HG02970 (cell line): ENCODE results near the gene SUN1.
"Not testable (repeated sequence)": the region's sequence is repeated elsewhere in the genome, so short reads cannot be mapped to it uniquely, and the experiment has no call there.

Experiments used
- ATAC-seq: cut with Tn5 transposase; IDR thresholded peaks from one replicate; pipeline ENCODE4 v1.9.1; 2021; ENCODE audit warnings: mild to moderate bottlenecking, moderate library complexity, moderate number of reproducible peaks; ENCODE audit not compliant: unreplicated experiment, low FRiP score

Gene SUN1

DNA sequence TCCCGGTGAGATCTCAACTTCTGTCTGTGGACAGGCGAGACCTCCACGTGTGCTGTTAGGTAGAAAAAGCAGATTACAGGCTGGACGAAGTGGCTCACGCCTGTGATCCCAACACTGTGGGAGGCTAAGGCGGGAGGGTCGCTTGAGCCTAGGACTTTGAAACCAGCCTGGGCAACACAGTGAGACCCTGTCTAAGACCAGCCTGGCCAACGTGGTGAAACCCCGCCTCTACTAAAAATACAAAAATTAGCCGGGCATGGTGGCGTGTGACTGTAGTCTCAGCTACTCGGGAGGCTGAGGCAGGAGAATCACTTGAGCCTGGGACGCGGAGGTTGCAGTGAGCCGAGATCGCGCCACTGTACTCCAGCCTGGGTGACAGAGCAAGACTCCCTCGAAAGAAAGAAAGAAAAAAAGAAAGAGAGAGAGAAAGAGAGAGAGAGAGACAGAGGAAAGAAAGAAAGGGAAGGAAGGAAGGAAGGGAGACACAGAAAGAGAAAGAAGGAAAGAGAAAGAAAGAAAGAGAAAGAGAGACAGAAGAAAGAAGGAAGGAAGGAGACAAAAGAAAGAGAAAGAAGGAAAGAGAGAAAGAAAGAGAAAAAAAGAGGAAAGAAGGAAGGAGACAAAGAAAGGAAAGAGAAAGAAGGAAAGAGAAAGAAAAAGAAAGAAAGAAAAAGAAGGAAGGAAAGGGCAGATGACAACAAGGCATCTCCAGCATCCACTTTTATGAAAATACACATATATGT, 29.6 kb upstream of the SUN1 start:
- no peak for ATAC-seq

DNA sequence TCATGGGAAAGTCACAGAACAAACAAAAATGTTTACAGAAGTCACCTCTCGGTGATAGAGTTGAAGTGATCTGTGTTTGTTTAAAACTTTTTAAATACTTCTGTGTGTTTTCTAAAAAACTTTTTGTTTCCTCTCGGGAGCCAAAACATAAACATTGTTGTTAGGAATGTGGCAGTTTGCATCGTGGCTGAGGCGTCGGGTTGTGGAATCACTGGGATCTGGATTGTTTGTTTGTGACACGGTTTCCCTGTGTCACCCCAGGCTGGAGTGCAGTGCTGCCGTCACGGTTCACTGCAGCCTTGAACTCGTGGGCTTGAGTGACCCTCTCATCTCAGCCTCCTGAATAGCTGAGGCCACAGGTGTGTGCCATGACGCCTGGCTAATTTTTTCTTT, 29.0 kb upstream of the SUN1 start:
- no peak for ATAC-seq

DNA sequence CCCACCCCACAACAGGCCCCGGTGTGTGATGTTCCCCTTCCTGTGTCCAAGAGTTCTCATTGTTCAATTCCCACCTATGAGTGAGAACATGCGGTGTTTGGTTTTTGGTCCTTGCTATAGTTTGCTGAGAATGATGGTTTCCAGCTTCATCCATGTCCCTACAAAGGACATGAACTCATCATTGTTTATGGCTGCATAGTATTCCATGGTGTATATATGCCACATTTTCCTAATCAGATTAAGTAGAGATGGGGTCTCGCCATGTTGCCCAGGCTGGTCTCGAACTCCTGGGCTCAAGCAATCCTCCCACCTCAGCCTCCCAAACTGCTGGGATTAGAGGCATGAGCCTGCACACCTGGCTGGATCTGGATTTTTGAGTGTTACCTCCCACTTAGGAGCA, 28.5 kb upstream of the SUN1 start:
- ATAC-seq = not testable (repeated sequence)

DNA sequence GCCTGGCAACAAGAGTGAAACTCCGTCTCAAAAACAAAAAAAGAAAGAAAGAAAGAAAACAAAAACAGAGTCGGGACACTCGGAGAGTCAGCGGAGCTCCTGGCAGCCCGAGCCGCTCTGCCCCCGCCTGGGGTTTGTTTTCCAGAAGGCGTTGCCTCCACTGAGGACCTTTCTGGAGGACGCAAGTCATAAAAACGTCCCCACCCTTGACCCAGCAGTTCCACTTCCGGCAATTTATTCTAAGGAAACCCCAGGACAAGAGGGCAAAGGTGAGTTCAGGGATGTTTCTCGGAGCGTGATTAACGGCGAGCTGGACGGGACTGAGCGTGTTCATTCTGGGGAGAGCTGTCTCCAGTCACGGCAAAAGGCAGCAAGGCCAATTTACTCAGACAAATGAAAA, 27.0 kb upstream of the SUN1 start:
- no peak for ATAC-seq

DNA sequence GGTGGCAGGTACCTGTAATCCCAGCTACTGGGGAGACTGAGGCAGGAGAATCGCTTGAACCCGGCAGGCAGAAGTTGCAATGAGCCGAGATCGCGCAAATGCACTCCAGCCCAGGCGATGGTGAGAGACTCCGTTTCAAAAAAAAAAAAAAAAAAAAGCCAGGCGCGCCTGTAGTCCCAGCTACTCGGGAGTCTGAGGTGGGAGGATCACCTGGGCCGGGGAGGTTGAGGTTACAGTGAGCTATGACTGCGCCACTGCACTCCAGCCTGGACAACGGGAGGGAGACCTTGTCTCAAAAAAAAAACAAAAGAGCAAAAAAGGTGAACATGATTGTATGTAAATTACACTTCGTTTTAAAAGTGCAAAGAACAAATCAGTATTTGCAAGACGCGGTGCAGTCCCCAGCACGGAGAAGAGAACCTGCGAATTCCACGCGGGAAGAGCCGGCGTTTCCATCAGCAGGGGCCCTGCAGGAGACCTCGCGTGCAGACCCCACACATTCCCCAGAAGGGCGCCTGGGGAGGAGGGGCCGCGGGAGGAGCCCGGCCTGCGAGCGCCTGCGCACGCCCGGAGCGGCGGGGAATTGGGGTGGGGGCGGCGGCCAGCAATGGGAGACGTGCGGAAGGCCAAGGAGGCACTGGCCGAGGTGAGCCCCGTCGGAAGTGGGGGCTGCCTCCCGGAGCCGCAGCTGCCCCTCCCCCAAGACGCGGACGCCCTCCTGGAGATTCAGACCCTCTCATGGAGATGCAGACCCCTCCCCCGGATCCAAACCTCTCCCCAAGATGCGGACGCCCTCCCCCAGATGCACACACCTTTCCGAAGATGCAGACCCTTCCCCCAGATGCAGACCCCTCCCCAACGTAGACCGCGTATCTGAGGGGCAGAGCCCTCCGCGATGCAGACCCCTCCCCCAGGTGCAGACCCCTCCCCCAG, 16.7 kb upstream of the SUN1 start:
- ATAC-seq = no peak

DNA sequence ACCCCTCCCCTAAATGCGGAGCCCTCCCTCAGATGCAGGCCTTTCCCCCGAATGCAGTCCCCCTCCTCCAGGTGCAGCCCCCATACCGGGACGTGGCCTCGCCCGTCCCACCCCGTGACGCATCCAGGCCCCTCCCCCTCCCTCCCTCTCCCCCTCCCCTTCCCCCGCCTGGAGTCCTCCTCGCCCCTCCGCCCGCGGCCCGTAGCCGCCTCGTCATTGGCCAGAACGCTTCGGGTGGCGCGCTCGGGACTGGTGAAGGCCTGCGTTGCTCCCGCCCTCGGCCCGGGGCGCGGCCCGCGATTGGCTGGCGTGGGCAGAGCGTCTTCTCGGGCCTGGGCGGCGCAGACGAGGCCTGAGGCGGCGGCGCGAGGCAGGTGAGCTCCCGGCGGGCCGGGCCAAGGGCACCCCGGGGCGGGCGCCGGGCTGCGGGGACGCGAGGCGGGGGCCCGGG, 16.0 kb upstream of the SUN1 start:
- ATAC-seq = peak; percentile 94

DNA sequence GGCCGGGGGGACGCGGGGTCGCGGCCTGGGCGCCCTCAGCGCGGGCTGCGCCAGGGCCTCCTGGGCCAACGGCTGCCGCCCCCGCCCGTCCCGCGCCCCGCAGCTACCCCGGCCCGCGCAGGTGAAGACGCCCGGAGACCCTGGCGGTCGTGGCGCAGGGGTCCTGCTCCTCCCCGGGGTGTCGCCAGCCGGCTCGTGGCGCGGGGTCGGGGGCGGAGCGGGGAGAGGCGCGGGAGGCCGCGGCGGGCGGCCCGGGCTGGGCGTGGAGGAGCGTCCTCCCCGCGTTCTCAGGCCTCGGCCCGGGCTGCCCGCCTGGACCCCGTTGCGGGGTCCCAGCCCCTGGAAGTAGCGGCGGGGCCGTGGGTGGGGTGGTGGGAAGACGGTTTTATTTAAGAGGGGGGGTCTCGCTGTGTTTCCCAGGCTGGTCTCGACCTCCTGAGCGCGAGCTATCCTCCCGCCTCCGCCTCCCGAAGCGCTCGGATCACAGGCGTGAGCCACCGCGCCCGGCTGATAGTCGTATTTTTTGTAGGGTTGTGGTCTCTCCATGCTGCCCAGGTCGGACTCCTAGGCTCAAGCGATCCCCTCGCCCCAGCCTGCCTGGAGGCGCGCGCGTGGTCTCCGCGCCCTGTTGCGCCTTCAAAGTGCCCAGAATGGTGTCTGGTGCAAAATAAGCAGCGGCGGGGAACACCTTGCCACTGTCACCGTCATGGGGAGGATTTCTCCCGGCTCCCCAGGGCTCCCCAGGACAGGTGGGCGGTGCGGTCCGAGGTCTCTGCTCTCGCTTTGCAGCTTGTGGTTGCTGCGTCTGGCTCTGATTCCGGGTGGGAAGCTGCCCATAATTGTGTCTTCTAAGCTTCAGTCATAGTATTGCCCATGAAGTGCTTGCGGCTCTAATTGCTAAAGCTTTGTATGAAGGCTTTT, 15.3 kb upstream of the SUN1 start:
- ATAC-seq = peak; percentile 6

DNA sequence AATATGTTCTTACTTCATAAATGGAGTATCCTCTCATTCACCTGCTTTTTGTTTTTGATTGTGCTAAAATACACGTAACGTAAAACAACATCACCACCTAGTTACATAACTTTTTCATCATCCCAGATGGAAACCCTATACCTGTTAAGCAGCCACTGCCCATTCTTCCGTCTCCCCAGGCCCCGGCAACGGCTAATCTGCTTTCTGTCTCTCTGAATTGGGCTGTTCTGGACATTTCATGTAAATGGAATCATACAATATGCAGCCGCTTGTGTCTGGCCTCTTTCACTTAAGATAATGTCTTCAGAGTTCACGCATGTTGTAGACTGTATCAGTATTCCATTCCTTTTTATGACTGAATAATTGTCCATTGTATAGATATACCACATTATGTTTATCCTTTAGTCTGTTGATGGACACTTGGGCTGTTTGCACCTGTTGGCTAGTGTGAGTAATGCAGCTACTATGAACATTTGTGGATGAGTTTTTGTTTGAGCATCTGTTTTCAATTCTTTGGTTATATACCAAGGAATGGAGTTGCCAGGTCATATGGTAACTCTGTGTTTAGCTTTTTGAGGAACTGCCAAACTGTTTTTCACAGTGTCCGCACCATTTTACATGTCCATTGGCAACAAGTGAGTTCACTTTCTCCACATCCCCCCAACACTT, 14.1 kb upstream of the SUN1 start:
- no peak for ATAC-seq

DNA sequence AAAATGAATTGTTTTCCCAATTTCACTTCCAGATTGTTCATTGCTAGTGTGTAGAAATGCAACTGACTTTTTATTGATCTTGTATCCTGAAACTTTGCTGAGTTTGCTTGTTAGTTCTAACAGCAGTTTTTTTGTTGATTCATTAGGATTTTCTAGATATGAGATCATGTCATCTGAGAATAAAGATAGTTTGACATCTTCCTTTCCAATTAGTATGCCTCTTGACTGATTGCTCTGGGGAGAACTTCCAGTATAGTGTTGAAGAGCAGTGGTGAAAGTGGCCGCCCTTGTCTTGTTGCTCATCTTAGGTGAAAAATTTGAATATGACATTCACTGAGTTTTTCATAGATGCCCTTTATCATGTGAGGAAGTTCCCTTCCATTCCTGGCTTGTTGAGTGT, 11.9 kb upstream of the SUN1 start:
- ATAC-seq = no peak

DNA sequence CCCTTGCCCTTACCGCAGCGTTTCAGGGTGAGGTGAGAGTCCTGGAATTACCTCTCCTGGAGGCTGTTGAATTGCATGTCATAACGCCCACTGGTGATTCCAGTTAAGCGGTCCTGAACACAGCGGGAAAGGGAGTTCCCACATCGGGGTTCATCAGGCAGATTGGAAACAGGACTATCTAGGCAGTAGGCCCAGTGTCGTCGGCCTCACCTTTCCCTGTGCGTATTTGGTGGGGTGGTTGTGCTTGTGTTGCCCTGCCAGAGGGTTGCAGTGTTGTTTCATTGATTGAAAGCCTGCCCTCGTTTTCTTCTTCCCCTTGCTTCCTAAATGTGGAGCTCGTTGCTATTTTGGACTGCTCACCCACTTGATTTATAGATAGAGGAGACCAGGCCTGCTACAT, 10.6 kb upstream of the SUN1 start:
- ATAC-seq = no peak

DNA sequence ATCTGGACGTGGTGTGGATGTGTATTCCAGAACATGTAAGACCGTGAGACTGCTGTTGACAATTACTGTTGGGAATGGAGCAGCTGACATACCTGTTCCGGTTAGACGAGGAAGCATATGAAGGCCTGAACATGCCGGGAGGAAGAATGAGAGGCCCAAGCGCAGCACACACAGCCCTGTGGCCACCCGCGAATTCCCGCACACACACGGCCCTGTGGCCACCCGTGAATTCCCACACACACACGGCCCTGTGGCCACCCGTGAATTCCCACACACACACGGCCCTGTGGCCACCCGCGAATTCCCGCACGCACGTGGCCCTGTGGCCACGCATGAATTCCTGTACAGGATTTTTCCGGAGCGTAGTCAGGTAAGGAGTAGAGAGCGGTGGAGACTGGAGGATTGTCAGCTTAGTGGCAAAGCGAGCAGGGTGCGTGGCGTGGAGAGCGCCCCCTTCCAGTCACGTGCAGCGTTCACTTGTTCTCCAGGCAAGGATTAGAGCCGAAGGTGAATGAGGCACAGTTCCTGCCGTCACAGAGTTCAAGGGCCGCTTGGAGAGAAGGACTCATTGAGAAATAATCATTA, 9.5 kb upstream of the SUN1 start:
- ATAC-seq = no peak

DNA sequence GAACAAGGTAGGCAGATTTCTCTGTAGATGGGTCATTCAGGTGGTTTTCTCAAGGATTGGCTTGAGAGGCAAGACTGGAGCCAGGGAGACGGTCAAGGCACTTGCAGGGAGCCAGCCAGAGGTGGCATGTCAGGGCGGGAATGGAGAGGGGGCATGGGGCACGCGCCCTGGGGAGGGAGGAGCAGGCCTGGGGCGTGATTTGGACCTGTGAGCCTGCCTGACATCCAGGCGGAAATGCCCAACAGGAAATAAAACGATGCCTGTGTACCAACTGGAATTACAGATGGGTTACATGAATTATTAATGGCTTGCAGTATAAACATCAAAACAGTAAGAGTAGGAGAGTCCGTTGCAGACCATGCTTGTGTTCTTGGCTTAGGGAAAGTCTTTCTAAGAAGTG, 8.6 kb upstream of the SUN1 start:
- no peak for ATAC-seq

DNA sequence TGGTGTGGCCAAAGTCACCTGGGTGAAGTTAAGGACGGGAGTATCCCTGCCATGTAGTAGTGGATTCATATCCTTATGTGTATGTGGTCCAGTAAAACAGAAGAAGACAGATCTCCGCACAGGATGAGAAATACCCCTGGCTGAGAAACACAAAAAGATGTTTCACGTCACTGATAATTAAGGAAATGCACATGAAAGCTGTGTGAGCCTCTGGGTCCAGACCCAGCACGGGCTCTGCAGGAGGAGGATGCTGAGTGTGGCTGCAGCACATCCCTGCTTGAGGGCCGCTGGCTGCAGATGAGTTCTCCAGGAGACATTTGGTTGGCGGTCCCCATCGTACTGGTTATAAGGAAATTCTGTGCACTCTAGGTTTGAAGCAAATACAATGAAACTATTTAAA, 8.2 kb upstream of the SUN1 start:
- ATAC-seq = no peak

DNA sequence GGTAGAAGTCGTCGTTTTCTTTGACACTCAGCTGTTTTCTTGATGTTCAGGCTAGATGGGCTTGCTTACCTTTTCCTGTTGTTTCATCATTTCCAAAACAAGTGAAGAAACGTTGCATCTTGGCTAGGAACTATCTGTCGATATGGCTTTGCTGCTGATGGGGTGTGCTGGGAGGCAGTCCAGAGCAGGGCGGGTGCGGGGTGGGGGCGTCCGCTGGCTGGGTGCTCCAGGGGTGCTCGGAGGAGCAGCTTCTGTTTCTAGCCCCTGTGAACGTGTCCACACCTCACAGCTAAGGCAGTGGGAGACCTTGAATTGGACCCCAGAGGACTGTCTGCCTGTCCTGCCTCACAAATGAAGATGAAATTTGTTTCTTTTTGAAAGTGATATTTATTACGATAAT, 7.6 kb upstream of the SUN1 start:
- no peak for ATAC-seq

DNA sequence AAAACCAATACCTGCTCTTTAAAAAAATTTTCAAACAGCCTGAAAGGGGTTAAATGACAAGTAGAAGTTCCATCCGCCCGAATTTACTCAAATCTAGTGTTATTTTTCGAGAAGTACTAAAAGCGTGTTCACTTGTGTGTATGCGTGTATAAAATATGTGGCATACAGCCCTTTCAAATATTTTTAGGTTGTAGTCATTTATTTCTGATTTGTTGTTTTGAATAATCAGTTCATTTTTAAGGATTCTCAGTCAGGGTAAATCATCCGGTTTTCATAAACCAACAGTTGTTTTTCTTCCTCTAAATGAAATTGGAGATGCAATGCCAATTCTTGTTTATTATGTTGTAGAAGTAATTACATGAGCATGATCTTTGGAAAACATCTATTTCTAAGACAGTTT, 6.9 kb upstream of the SUN1 start:
- ATAC-seq = no peak

DNA sequence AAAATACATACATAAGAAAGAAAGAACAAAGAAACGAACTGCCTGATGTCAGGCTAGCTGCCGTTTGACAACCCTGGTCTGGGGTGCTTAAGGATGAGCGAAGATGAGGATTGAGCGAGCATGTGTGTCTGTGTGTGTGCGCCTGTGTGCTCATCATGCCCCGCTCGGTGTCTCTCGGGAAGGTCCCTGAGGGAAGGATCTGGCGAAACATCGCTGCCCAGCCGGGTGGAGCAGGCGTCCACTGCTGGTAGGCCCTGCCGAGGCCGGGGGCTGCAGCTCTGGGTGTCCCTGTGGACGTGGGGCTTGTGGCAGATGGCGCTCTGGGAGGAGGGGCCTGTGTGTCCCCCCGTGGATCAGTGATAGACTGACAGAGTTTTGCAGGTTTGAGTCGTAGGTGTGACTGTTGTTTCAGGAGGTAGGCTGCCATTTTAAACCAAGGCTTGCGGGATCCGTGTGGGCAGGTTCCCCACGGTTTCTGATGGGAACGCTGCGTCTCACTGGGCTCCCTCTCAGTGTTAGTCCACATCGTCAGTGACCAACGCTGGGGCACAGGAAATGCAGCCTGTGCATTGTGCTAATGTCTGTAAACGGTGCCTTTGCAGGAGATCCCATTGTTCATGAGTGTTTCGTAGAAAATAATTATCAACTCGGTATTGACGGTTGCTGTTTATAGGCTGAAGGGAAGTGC, 5.9 kb upstream of the SUN1 start:
- no peak for ATAC-seq

DNA sequence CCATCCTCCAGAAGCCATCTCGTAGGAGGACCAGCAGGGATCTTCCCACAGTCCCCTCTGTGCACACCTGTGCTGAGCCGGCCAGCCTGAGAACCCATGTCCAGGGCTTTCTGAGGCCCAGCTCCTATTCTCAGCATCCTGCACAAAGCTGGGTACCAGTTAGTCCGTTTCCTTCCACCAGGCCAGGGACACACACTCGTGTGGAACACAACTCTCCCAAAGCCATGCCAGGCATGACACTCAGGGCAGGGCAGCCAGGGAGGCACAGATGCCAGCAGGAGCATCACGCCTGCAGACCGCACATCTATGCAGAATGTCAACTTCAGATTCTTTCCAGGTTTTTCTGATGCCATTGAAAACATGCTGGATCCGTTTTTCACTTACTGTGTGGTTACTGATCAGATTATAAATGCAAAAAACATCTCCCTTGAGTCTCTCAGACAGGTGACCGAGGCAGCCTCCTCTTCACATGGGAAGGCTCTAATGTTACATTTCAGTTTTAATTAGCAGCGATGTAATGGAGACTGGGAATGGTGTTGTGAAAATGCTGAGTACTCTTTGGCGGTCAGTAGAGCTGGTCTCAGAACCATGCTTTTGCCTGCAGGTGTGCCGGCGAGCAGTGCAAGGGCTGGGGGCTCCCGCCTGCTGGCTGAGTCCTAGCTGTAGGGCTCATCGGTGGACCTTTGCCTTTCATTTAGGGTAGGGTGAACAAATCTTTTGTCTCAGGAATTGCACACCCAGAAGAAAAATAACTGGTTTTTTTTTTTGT, 3.3 kb upstream of the SUN1 start:
- ATAC-seq = no peak

DNA sequence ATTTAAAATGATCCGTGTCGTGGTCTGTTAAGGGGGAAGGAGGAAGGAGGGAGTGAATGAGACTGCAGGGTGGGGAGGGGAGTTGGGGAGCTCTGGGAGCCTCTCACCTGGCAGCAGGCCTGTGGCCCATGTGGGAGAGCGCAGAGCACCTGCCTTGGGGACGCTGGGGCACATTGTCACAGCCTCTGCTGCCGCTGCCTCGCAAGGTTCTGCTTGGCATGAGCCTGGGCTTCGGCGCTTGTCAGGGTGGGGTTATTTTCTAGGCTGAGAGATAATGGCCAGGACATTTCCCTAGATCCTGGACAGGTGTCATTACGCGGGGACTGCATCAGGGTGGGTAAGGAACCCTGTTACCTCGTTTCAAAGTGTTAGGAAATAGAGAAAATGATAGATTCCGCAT, 2.2 kb upstream of the SUN1 start:
- no peak for ATAC-seq
